Measurements from ENCODE around the gene ECE1. TPM values are rescaled to one million over a fixed set of nuclear protein-coding genes. Genes with fewer than 3 reads are reported as not detected.
A peak's percentile ranks its signal among the peaks of the same experiment; 100 is the strongest.

ECE1 gene
- polyA plus RNA-seq, 2 donors = 12.4 to 14.2 TPM

DNA sequence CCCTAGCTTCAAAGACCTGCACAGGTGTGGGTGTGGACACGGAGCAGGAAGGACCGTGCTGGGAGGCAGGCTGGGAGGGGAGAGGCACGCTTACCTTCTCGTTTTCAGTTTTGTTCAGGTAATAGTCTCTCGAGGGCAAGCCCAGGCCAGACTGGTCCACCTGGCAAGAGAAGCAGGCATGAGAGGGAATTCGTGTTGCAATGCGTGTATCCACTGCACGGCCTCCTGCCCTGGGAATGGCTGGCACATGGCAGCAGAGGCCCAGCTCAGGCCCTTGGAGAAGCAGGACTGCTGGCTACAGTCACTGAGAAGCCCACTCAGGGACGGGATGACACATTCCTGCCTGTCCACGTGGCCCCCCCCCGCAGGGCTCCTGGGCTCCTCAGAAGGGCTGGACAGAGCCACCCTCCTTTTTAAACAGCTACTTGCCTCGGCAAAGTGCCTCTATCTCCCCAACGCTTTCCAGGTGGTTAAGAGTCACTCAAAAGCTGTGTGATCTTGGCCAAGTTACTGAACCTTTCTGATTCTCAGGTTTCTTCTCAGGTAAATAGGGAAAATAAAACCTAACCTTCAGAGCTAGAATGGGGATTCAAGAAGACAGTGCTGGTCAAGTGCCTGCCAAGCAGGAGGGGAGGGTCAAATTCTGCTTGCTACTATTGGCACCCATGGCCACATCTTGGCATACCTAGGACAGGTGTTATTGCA, 32.7 kb downstream of the ECE1 start:
- Histone ChIP-seq H3K4me3 (ENCODE audit: low read depth in 1 of 2, low read length in 2 of 2) (no peak overlapping the region), H3K36me3 (ENCODE audit: control insufficient read depth in 2 of 2, insufficient read depth in 2 of 2, low read length in 1 of 2) (peaks cover 0 to 23% of the 10 kb centered on the region in 2 donors), H3K27me3 (ENCODE audit: control insufficient read depth in 1 of 2, insufficient read depth in 2 of 2, low read length in 2 of 2) (no peaks in the 10 kb centered on the region), H3K27ac (ENCODE audit: low read depth in 2 of 2, low read length in 1 of 2) (peak overlapping the region; percentile 57 to 83), H3K4me1 (ENCODE audit: control insufficient read depth in 2 of 2, insufficient read depth in 2 of 2, low read length in 1 of 2) (peaks cover 7 to 28% of the 10 kb centered on the region in 2 donors), H3K9me3 (ENCODE audit: control insufficient read depth in 2 of 2, insufficient read depth in 1 of 2, low read depth in 1 of 2, low read length in 1 of 2) (no peaks in the 10 kb centered on the region)
- WGBS, 2 donors = 55 to 62% methylated on average over 13 of the region's 13 CpGs

GRCh38 chr1:21256776-21257175, 33.5 kb downstream of the ECE1 start:
- Histone ChIP-seq H3K27ac (ENCODE audit: low read depth in 2 of 2, low read length in 1 of 2) (no peak overlapping the region), H3K4me1 (ENCODE audit: control insufficient read depth in 2 of 2, insufficient read depth in 2 of 2, low read length in 1 of 2) (peaks cover 7 to 20% of the 10 kb centered on the region in 2 donors)
- WGBS, 2 donors = 83 to 84% methylated on average over 13 of the region's 13 CpGs

GRCh38 chr1:21255943-21256320, 34.3 kb downstream of the ECE1 start:
- 92 to 93% methylated on average over 14 of the region's 14 CpGs for WGBS, 2 donors
- H3K4me1 ChIP-seq (ENCODE audit: control insufficient read depth in 2 of 2, insufficient read depth in 2 of 2, low read length in 1 of 2) = peaks cover 7 to 13% of the 10 kb centered on the region in 2 donors
- no peaks in the 10 kb centered on the region for H3K9me3 ChIP-seq (ENCODE audit: control insufficient read depth in 2 of 2, insufficient read depth in 1 of 2, low read depth in 1 of 2, low read length in 1 of 2)
- H3K27me3 ChIP-seq (ENCODE audit: control insufficient read depth in 1 of 2, insufficient read depth in 2 of 2, low read length in 2 of 2) = no peaks in the 10 kb centered on the region
- peaks cover 0 to 23% of the 10 kb centered on the region in 2 donors for H3K36me3 ChIP-seq (ENCODE audit: control insufficient read depth in 2 of 2, insufficient read depth in 2 of 2, low read length in 1 of 2)
- H3K27ac ChIP-seq (ENCODE audit: low read depth in 2 of 2, low read length in 1 of 2) = no peak overlapping the region
- H3K4me3 ChIP-seq (ENCODE audit: low read depth in 1 of 2, low read length in 2 of 2) = no peak overlapping the region

More at GRCh38 chr1:21256776-21257175, 33.5 kb downstream of the ECE1 start:
- peaks cover 0 to 23% of the 10 kb centered on the region in 2 donors for H3K36me3 ChIP-seq (ENCODE audit: control insufficient read depth in 2 of 2, insufficient read depth in 2 of 2, low read length in 1 of 2)
- H3K9me3 ChIP-seq (ENCODE audit: control insufficient read depth in 2 of 2, insufficient read depth in 1 of 2, low read depth in 1 of 2, low read length in 1 of 2) = no peaks in the 10 kb centered on the region
- H3K4me3 ChIP-seq (ENCODE audit: low read depth in 1 of 2, low read length in 2 of 2) = no peak overlapping the region
- H3K27me3 ChIP-seq (ENCODE audit: control insufficient read depth in 1 of 2, insufficient read depth in 2 of 2, low read length in 2 of 2) = no peaks in the 10 kb centered on the region

- no peaks in the 10 kb centered on the region for H3K27me3 ChIP-seq (ENCODE audit: control insufficient read depth in 1 of 2, insufficient read depth in 2 of 2, low read length in 2 of 2)
- H3K36me3 ChIP-seq (ENCODE audit: control insufficient read depth in 2 of 2, insufficient read depth in 2 of 2, low read length in 1 of 2) = peaks cover 0 to 23% of the 10 kb centered on the region in 2 donors
- 54 to 59% methylated on average over 11 of the region's 11 CpGs for WGBS, 2 donors
- H3K4me3 ChIP-seq (ENCODE audit: low read depth in 1 of 2, low read length in 2 of 2) = no peak overlapping the region
- no peaks in the 10 kb centered on the region for H3K9me3 ChIP-seq (ENCODE audit: control insufficient read depth in 2 of 2, insufficient read depth in 1 of 2, low read depth in 1 of 2, low read length in 1 of 2)
- peaks cover 7 to 12% of the 10 kb centered on the region in 2 donors for H3K4me1 ChIP-seq (ENCODE audit: control insufficient read depth in 2 of 2, insufficient read depth in 2 of 2, low read length in 1 of 2)
- H3K27ac ChIP-seq (ENCODE audit: low read depth in 2 of 2, low read length in 1 of 2) = no peak overlapping the region
These were observed 34.9 kb downstream of the ECE1 start for GRCh38 chr1:21255284-21255942.

DNA sequence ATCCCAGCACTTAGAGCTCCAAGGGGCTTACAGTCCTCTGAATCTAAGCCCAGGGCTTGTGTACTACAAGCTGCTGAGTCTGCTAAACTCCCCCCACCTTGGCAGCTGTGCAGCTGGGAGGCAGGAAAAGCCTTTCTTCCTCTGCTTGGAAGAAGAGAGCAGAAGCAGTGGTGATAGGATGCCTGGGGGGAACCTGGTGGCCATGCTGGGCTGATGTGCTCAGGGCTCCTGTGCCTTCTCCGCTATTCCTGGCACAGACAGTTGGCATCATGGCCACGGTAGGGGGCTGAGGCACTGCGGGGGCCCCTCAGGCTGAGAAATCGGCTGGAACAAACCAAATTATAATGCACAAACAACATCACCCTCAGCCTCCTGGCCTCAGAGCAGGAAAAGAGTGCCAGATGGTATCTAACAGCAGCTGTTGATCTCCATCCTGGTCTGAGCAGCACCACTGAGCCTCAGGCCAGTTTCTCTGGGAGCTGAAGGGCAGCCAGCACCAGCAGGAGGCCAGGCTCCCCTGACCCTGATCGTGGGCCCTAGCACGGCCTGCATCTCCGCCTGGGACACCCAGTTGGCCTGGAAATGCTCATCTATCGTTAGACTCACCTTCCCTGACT, 35.8 kb downstream of the ECE1 start:
- peaks cover 7 to 12% of the 10 kb centered on the region in 2 donors for H3K4me1 ChIP-seq (ENCODE audit: control insufficient read depth in 2 of 2, insufficient read depth in 2 of 2, low read length in 1 of 2)
- H3K27me3 ChIP-seq (ENCODE audit: control insufficient read depth in 1 of 2, insufficient read depth in 2 of 2, low read length in 2 of 2) = no peaks in the 10 kb centered on the region
- H3K4me3 ChIP-seq (ENCODE audit: low read depth in 1 of 2, low read length in 2 of 2) = no peak overlapping the region
- H3K27ac ChIP-seq (ENCODE audit: low read depth in 2 of 2, low read length in 1 of 2) = peak overlapping the region; percentile 6 to 47
- no peaks in the 10 kb centered on the region for H3K9me3 ChIP-seq (ENCODE audit: control insufficient read depth in 2 of 2, insufficient read depth in 1 of 2, low read depth in 1 of 2, low read length in 1 of 2)
- peaks cover 0 to 20% of the 10 kb centered on the region in 2 donors for H3K36me3 ChIP-seq (ENCODE audit: control insufficient read depth in 2 of 2, insufficient read depth in 2 of 2, low read length in 1 of 2)
- 51 to 61% methylated on average over 8 of the region's 8 CpGs for WGBS, 2 donors

DNA sequence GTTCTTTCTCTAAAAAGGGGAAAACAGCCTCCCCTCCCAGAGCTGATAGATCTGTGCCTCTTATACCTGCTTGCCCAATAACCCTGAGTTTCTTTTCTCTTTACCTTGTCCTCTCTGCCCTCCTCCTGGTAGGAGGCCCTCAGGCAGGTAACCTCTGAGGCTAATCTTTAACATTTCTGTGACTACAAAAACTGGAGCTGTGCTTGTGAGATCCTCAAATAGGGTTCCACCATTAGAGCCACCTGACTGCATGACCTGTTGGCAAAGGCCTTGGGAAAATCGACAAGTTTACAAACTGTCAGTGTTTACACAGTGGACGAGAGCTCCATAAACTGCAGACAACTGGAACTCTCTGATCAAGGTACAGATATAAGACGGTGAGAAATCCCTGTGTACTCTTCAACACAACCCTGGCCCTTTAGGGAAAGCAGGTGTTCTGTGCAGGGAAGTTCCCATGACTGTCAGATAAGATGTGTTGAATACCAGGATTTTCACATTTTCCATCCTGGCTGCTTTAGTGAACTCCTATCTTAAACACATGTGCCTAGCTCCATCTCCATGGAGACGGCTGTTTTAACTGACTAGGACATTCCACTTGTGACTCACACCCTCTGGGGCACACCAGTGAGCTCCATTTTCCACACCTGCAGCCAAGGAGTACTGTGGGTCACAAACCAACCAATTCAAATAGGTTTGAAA, 38.3 kb downstream of the ECE1 start:
- no peak overlapping the region for H3K4me3 ChIP-seq (ENCODE audit: low read depth in 1 of 2, low read length in 2 of 2)
- H3K9me3 ChIP-seq (ENCODE audit: control insufficient read depth in 2 of 2, insufficient read depth in 1 of 2, low read depth in 1 of 2, low read length in 1 of 2) = no peaks in the 10 kb centered on the region
- 26 to 35% methylated on average over 4 of the region's 4 CpGs for WGBS, 2 donors
- H3K4me1 ChIP-seq (ENCODE audit: control insufficient read depth in 2 of 2, insufficient read depth in 2 of 2, low read length in 1 of 2) = peaks cover 3 to 4% of the 10 kb centered on the region in 2 donors
- H3K36me3 ChIP-seq (ENCODE audit: control insufficient read depth in 2 of 2, insufficient read depth in 2 of 2, low read length in 1 of 2) = peaks cover 0 to 12% of the 10 kb centered on the region in 2 donors
- no peaks in the 10 kb centered on the region for H3K27me3 ChIP-seq (ENCODE audit: control insufficient read depth in 1 of 2, insufficient read depth in 2 of 2, low read length in 2 of 2)
- peak overlapping the region in 1 of 2 donors; percentile 53 for H3K27ac ChIP-seq (ENCODE audit: low read depth in 2 of 2, low read length in 1 of 2)

- Histone ChIP-seq H3K36me3 (ENCODE audit: control insufficient read depth in 2 of 2, insufficient read depth in 2 of 2, low read length in 1 of 2) (peaks cover 0 to 2% of the 10 kb centered on the region in 2 donors), H3K9me3 (ENCODE audit: control insufficient read depth in 2 of 2, insufficient read depth in 1 of 2, low read depth in 1 of 2, low read length in 1 of 2) (no peaks in the 10 kb centered on the region), H3K27me3 (ENCODE audit: control insufficient read depth in 1 of 2, insufficient read depth in 2 of 2, low read length in 2 of 2) (no peaks in the 10 kb centered on the region), H3K27ac (ENCODE audit: low read depth in 2 of 2, low read length in 1 of 2) (no peak overlapping the region), H3K4me3 (ENCODE audit: low read depth in 1 of 2, low read length in 2 of 2) (no peak overlapping the region), H3K4me1 (ENCODE audit: control insufficient read depth in 2 of 2, insufficient read depth in 2 of 2, low read length in 1 of 2) (peaks cover 3 to 4% of the 10 kb centered on the region in 2 donors)
- WGBS, 2 donors = 96 to 98% methylated on average over 9 of the region's 9 CpGs
These were observed 40.2 kb downstream of the ECE1 start for GRCh38 chr1:21249940-21250493.

DNA sequence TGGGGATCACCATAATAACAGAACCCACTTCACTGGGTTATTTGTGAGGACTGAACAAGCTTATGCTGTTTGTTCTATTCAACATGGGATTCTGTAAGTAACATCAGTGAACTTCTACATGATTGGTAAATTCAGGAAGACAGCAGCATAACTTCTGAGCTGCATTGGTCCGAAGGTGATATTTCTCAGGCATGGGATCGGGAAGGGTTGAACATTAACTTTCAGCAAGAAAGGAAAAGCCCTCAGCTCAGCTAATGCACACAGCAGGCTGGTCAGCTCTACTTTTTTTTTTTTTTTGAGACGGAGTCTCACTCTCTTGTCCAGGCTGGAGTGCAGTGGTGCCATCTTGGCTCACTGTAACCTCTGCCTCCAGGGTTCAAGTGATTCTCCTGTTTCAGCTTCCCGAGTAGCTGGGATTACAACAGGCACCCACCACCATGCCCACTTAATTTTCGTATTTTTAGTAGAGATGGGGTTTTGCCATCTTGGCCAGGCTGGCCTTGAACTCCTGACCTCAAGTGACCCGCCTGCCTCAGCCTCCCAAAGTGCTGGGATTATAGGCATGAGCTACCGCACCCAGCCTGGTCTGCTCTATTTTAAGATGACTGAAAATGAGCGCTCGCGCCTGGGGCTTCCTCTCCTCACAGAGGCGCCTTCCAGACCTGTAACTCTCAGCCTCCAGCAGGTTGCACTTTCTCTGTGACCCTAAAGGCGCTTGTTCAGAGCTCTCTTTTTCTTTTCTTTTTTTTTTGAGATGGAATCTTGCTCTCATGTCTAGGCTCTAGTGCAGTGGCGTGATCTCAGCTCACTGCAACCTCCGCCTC, 42.2 kb downstream of the ECE1 start:
- H3K9me3 ChIP-seq (ENCODE audit: control insufficient read depth in 2 of 2, insufficient read depth in 1 of 2, low read depth in 1 of 2, low read length in 1 of 2) = no peaks in the 10 kb centered on the region
- H3K27ac ChIP-seq (ENCODE audit: low read depth in 2 of 2, low read length in 1 of 2) = no peak overlapping the region
- no peak overlapping the region for H3K4me3 ChIP-seq (ENCODE audit: low read depth in 1 of 2, low read length in 2 of 2)
- 82 to 96% methylated on average over 14 of the region's 14 CpGs for WGBS, 2 donors
- H3K27me3 ChIP-seq (ENCODE audit: control insufficient read depth in 1 of 2, insufficient read depth in 2 of 2, low read length in 2 of 2) = no peaks in the 10 kb centered on the region
- H3K36me3 ChIP-seq (ENCODE audit: control insufficient read depth in 2 of 2, insufficient read depth in 2 of 2, low read length in 1 of 2) = peaks cover 11% of the 10 kb centered on the region in 2 donors
- no peaks in the 10 kb centered on the region for H3K4me1 ChIP-seq (ENCODE audit: control insufficient read depth in 2 of 2, insufficient read depth in 2 of 2, low read length in 1 of 2)

Measured in esophagus (tissue), 2 donors.